ENCODE measurements around the gene LARP4B.

- TF ChIP-seq GATA3 (IDR thresholded peaks at IDR 0.05; ENCODE audit: borderline replicate concordance): no peak
- no peak for TF ChIP-seq RAD21 (conservative IDR thresholded peaks at IDR 0.05 in 1 of 2, IDR thresholded peaks at IDR 0.05 in 1 of 2)
- TF ChIP-seq CTCF (IDR thresholded peaks at IDR 0.05): no peak
- TF ChIP-seq, protein P1, sequence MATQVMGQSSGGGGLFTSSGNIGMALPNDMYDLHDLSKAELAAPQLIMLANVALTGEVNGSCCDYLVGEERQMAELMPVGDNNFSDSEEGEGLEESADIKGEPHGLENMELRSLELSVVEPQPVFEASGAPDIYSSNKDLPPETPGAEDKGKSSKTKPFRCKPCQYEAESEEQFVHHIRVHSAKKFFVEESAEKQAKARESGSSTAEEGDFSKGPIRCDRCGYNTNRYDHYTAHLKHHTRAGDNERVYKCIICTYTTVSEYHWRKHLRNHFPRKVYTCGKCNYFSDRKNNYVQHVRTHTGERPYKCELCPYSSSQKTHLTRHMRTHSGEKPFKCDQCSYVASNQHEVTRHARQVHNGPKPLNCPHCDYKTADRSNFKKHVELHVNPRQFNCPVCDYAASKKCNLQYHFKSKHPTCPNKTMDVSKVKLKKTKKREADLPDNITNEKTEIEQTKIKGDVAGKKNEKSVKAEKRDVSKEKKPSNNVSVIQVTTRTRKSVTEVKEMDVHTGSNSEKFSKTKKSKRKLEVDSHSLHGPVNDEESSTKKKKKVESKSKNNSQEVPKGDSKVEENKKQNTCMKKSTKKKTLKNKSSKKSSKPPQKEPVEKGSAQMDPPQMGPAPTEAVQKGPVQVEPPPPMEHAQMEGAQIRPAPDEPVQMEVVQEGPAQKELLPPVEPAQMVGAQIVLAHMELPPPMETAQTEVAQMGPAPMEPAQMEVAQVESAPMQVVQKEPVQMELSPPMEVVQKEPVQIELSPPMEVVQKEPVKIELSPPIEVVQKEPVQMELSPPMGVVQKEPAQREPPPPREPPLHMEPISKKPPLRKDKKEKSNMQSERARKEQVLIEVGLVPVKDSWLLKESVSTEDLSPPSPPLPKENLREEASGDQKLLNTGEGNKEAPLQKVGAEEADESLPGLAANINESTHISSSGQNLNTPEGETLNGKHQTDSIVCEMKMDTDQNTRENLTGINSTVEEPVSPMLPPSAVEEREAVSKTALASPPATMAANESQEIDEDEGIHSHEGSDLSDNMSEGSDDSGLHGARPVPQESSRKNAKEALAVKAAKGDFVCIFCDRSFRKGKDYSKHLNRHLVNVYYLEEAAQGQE (IDR thresholded peaks at IDR 0.05): no peak
- TF ChIP-seq RFX5 (IDR thresholded peaks at IDR 0.05): no peak
- TF ChIP-seq FOSL2 (IDR thresholded peaks at IDR 0.05): no peak
- no peak for TF ChIP-seq FOSL2 (CRISPR knock-in tag; IDR thresholded peaks at IDR 0.05)
- no peak for TF ChIP-seq HOXB13 (CRISPR knock-in tag; IDR thresholded peaks at IDR 0.05; ENCODE audit: low read depth)
- TF ChIP-seq RARB (CRISPR knock-in tag; IDR thresholded peaks at IDR 0.05): no peak
- TF ChIP-seq MYC (IDR thresholded peaks at IDR 0.05; ENCODE audit: borderline replicate concordance, low read length): no peak
Observed at GRCh38 chr10:824946-825345, 106.6 kb downstream of the LARP4B start.

Data from A549 (cell line).